ENCODE results near the gene ATP8B1. TPM values are rescaled to one million over a fixed set of nuclear protein-coding genes. Genes with fewer than 3 reads are reported as not detected.

The ATP8B1 gene
- total RNA-seq, 1 experiment from 2014 or later = 62.3 TPM

DNA sequence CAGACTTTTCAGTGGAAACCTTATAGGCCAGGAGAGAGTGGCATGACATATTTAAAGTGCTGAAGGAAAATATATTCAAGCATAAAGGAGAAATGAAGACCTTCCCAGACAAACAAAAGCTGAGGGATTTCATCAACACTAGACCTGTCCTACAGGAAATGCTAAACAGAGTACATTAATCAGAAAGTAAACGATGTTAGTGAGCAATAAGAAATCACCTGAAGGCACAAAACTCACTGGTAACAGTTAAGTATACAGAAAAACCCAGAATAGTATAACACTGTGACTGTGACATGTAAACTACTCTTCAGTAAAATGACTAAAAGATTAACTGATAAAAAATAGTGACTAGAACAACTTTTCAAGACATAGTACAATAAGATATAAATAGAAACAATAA lies 87.4 kb downstream of the ATP8B1 start:
- Mint-ChIP-seq H3K4me1 (ENCODE audit: low read depth, unreplicated experiment) (peaks cover 34% of the 10 kb centered on the region), H3K27ac (ENCODE audit: unreplicated experiment) (peak overlapping the region; percentile 6), H3K9me3 (ENCODE audit: low read depth, unreplicated experiment) (no peaks in the 10 kb centered on the region), H3K4me3 (ENCODE audit: low read depth, unreplicated experiment) (no peak overlapping the region), H3K27me3 (ENCODE audit: unreplicated experiment) (no peaks in the 10 kb centered on the region), H3K36me3 (ENCODE audit: insufficient read depth, unreplicated experiment) (peaks cover 6% of the 10 kb centered on the region)
- DNase-seq = no peak
- intact Hi-C loops (cut with micrococcal nuclease; ENCODE audit: unreplicated experiment) = loop anchor here (10.0 kb wide), 1 partner anchor 139 kb away; no protein-coding TSS in a partner anchor
- CTCF ChIA-PET = interaction anchor here (0.5 kb wide), 1 partner anchor 84 kb away, joined by 6 read pairs; no protein-coding TSS in a partner anchor
- TF ChIP-seq CTCF (IDR thresholded peaks at IDR 0.05; ENCODE audit: unreplicated experiment) = no peak
- no TSS peak for BruUV-seq (replicated peaks)

- BruUV-seq (replicated peaks) = no TSS peak
Observed at GRCh38 chr18:57715073-57715472, 88.0 kb downstream of the ATP8B1 start.

GRCh38 chr18:57710226-57710625 lies 92.9 kb downstream of the ATP8B1 start:
- Mint-ChIP-seq H3K36me3 (ENCODE audit: insufficient read depth, unreplicated experiment) (peaks cover 25% of the 10 kb centered on the region), H3K27ac (ENCODE audit: unreplicated experiment) (no peak overlapping the region), H3K27me3 (ENCODE audit: unreplicated experiment) (no peaks in the 10 kb centered on the region), H3K9me3 (ENCODE audit: low read depth, unreplicated experiment) (peaks cover 3% of the 10 kb centered on the region), H3K4me1 (ENCODE audit: low read depth, unreplicated experiment) (peaks cover 39% of the 10 kb centered on the region), H3K4me3 (ENCODE audit: low read depth, unreplicated experiment) (no peak overlapping the region)
- TF ChIP-seq CTCF (IDR thresholded peaks at IDR 0.05; ENCODE audit: unreplicated experiment) = no peak
- no peak for DNase-seq
- no TSS peak for BruUV-seq (replicated peaks)
- intact Hi-C loops (cut with micrococcal nuclease; ENCODE audit: unreplicated experiment) = loop anchor here (10.0 kb wide), 1 partner anchor 145 kb away; no protein-coding TSS in a partner anchor
- CTCF ChIA-PET = no interaction called here

More at GRCh38 chr18:57715073-57715472, 88.0 kb downstream of the ATP8B1 start:
- Mint-ChIP-seq H3K27me3 (ENCODE audit: unreplicated experiment) (no peaks in the 10 kb centered on the region), H3K9me3 (ENCODE audit: low read depth, unreplicated experiment) (no peaks in the 10 kb centered on the region), H3K36me3 (ENCODE audit: insufficient read depth, unreplicated experiment) (peaks cover 12% of the 10 kb centered on the region), H3K27ac (ENCODE audit: unreplicated experiment) (peak overlapping the region; percentile 6), H3K4me1 (ENCODE audit: low read depth, unreplicated experiment) (peaks cover 39% of the 10 kb centered on the region), H3K4me3 (ENCODE audit: low read depth, unreplicated experiment) (no peak overlapping the region)
- DNase-seq = no peak
- TF ChIP-seq CTCF (IDR thresholded peaks at IDR 0.05; ENCODE audit: unreplicated experiment) = no peak
- intact Hi-C loops (cut with micrococcal nuclease; ENCODE audit: unreplicated experiment) = loop anchor here (10.0 kb wide), 1 partner anchor 140 kb away; no protein-coding TSS in a partner anchor
- CTCF ChIA-PET = no interaction called here

- peaks cover 3% of the 10 kb centered on the region for H3K9me3 Mint-ChIP-seq (ENCODE audit: low read depth, unreplicated experiment)
- H3K4me3 Mint-ChIP-seq (ENCODE audit: low read depth, unreplicated experiment) = no peak overlapping the region
- CTCF ChIA-PET = no interaction called here
- intact Hi-C loops (cut with micrococcal nuclease; ENCODE audit: unreplicated experiment) = no loop called here
- TF ChIP-seq CTCF (IDR thresholded peaks at IDR 0.05; ENCODE audit: unreplicated experiment) = no peak
- BruUV-seq (replicated peaks) = no TSS peak
- no peaks in the 10 kb centered on the region for H3K27me3 Mint-ChIP-seq (ENCODE audit: unreplicated experiment)
- H3K4me1 Mint-ChIP-seq (ENCODE audit: low read depth, unreplicated experiment) = peaks cover 32% of the 10 kb centered on the region
- peaks cover 27% of the 10 kb centered on the region for H3K36me3 Mint-ChIP-seq (ENCODE audit: insufficient read depth, unreplicated experiment)
- DNase-seq = no peak
- H3K27ac Mint-ChIP-seq (ENCODE audit: unreplicated experiment) = no peak overlapping the region
Observed at GRCh38 chr18:57709335-57709734, 93.8 kb downstream of the ATP8B1 start.
